MM.1S (cell line): ENCODE data around the gene IFI35.

Source experiments
- EZH2 ChIP-seq: fragments of 300-600 bp; sonication (generic); optimal IDR thresholded peaks from 2 replicates; pipeline ENCODE3; 2017; ENCODE audit warnings: low read depth, mild to moderate bottlenecking, antibody characterized with exemption, low read length, mixed read lengths
- EZH2phosphoT487 ChIP-seq: fragments of 300-600 bp; sonication (generic); IDR thresholded peaks from 2 replicates; pipeline ENCODE4 v1.6.1; 2018; ENCODE audit warnings: antibody characterized with exemption, low read length
- TF ChIP-seq, protein P1 (sequence below): fragments of 300-600 bp; sonication (generic); IDR thresholded peaks from 2 replicates; pipeline ENCODE4 v1.5.1; 2016; ENCODE audit warnings: antibody characterized with exemption, low read length, mixed read lengths

DNA sequence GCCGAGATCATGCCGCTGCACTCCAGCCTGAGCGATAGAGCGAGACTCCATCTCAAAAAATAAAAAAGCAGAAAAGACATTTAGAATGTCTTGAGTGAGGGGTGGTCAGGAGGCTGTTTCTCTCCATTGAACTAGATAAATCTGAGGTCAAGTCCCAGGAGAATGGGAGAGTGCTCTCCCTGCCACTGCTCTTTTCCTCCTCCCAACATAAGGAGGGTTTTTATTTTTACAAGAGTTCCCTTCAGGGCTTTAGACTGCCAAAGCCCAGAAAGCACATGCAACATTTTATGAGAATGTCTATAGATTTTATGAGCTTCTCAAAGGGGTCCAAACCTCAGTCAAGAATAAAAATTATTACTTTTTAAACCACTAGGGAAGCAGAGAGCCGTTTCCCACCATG lies 20.0 kb downstream of the IFI35 start:
- TF ChIP-seq, protein P1, sequence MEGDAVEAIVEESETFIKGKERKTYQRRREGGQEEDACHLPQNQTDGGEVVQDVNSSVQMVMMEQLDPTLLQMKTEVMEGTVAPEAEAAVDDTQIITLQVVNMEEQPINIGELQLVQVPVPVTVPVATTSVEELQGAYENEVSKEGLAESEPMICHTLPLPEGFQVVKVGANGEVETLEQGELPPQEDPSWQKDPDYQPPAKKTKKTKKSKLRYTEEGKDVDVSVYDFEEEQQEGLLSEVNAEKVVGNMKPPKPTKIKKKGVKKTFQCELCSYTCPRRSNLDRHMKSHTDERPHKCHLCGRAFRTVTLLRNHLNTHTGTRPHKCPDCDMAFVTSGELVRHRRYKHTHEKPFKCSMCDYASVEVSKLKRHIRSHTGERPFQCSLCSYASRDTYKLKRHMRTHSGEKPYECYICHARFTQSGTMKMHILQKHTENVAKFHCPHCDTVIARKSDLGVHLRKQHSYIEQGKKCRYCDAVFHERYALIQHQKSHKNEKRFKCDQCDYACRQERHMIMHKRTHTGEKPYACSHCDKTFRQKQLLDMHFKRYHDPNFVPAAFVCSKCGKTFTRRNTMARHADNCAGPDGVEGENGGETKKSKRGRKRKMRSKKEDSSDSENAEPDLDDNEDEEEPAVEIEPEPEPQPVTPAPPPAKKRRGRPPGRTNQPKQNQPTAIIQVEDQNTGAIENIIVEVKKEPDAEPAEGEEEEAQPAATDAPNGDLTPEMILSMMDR: no peak
- TF ChIP-seq EZH2phosphoT487 (no peak), EZH2 (no peak)
